PFSK-1 (cell line): ENCODE data around the gene FHL3.

Experiments
- FOXP2 ChIP-seq: optimal IDR thresholded peaks from 2 replicates; pipeline ENCODE3; 2011; ENCODE audit warnings: borderline replicate concordance, control low read depth, inconsistent platforms; ENCODE audit not compliant: insufficient read depth; ENCODE audit errors: extremely low read length, extremely low read depth
- POLR2AphosphoS5 ChIP-seq: IDR thresholded peaks from 2 replicates; pipeline ENCODE4 v1.6.1; 2012; ENCODE audit warnings: low read depth, mild to moderate bottlenecking, control low read depth, low read length, moderate library complexity
- SIN3A ChIP-seq: IDR thresholded peaks from 2 replicates; pipeline ENCODE4 v1.6.1; 2012; ENCODE audit warnings: mild to moderate bottlenecking, low read length, moderate library complexity, borderline replicate concordance; ENCODE audit not compliant: insufficient read depth
- TAF1 ChIP-seq: IDR thresholded peaks from 2 replicates; pipeline ENCODE4 v1.6.1; 2012; ENCODE audit warnings: low read length, control low read depth, borderline replicate concordance; ENCODE audit not compliant: insufficient read depth
- TF ChIP-seq, protein P1 (sequence below), 2 experiments: IDR thresholded peaks; 2 replicates each; pipeline versions ENCODE4 v1.6.1 to v1.8.0; 2011 to 2012; ENCODE audit warnings: low read depth in 2 of 2, low read length in 2 of 2, control low read depth in 1 of 2, inconsistent platforms in 1 of 2, mild to moderate bottlenecking in 1 of 2, moderate library complexity in 1 of 2; ENCODE audit not compliant: insufficient read depth in 1 of 2

Gene FHL3

DNA sequence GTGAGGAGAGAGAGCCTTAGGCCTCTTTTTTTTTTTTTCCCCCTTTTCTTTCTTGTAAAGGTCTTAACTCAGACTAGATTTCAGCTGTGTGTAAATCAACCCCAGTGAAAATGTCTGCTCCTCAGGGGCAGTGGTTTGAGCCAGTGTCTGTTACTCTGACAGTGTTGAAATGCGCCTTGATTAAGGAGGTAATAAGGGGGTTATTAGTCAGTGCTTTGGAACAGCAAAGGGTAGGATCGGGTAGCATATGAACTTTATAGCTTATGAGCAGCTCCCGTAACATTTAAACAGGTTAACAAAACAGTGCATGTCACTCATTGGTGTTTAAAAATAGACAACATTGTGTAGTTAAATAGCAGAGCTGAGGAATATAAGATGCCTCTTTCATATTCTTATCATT, 17.5 kb upstream of the FHL3 start:
- TF ChIP-seq, protein P1, sequence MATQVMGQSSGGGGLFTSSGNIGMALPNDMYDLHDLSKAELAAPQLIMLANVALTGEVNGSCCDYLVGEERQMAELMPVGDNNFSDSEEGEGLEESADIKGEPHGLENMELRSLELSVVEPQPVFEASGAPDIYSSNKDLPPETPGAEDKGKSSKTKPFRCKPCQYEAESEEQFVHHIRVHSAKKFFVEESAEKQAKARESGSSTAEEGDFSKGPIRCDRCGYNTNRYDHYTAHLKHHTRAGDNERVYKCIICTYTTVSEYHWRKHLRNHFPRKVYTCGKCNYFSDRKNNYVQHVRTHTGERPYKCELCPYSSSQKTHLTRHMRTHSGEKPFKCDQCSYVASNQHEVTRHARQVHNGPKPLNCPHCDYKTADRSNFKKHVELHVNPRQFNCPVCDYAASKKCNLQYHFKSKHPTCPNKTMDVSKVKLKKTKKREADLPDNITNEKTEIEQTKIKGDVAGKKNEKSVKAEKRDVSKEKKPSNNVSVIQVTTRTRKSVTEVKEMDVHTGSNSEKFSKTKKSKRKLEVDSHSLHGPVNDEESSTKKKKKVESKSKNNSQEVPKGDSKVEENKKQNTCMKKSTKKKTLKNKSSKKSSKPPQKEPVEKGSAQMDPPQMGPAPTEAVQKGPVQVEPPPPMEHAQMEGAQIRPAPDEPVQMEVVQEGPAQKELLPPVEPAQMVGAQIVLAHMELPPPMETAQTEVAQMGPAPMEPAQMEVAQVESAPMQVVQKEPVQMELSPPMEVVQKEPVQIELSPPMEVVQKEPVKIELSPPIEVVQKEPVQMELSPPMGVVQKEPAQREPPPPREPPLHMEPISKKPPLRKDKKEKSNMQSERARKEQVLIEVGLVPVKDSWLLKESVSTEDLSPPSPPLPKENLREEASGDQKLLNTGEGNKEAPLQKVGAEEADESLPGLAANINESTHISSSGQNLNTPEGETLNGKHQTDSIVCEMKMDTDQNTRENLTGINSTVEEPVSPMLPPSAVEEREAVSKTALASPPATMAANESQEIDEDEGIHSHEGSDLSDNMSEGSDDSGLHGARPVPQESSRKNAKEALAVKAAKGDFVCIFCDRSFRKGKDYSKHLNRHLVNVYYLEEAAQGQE (IDR thresholded peaks at IDR 0.05; ENCODE audit: insufficient read depth in 1 of 2, low read depth in 2 of 2, low read length in 2 of 2): no peak
- TF ChIP-seq TAF1: no peak
- TF ChIP-seq FOXP2: no peak
- no peak for TF ChIP-seq SIN3A
- TF ChIP-seq POLR2AphosphoS5: no peak

DNA sequence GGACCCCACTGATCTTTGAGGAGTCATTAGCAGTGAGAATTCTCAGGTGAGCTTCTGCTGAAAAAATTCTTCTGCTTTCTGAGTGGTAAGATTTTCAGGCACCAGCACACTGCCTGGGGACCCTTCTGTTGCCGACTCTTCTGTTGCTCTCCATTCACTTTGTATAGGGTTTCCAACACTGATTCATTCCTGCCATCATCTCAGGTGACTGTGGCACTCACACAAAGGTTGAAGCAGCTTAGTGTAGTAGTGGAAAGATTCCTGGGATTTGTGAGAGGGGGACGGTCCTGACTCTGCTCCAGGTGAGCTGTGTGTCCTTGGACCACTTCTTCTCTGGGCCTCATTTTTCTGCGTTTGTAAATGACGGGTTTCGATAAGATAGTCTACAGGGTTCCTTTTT, 16.7 kb upstream of the FHL3 start:
- no peak for TF ChIP-seq SIN3A
- no peak for TF ChIP-seq FOXP2
- TF ChIP-seq, protein P1 (IDR thresholded peaks at IDR 0.05; ENCODE audit: insufficient read depth in 1 of 2, low read depth in 2 of 2, low read length in 2 of 2): no peak

DNA sequence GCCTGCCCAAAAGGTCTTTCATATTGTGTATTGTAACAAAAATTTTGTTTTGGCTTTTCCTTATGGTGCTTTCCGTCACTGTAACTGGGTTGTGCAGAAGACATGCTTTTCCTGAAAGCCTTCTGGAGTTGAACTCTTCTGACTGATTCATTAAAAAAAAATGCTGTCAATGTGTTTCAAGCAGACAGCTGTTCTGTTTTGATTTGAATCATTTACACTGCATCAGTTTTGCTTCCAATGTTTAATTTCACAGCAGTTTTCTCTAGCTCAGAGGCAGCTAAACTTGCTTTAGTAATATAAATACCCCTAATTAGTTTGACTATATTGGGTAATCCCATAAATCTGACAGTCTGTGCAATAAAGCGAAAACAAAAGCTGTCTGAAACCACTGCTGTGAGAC, 15.1 kb upstream of the FHL3 start:
- TF ChIP-seq POLR2AphosphoS5: no peak
- TF ChIP-seq FOXP2: no peak
- no peak for TF ChIP-seq TAF1
- TF ChIP-seq, protein P1 (IDR thresholded peaks at IDR 0.05; ENCODE audit: insufficient read depth in 1 of 2, low read depth in 2 of 2, low read length in 2 of 2): no peak
- no peak for TF ChIP-seq SIN3A

DNA sequence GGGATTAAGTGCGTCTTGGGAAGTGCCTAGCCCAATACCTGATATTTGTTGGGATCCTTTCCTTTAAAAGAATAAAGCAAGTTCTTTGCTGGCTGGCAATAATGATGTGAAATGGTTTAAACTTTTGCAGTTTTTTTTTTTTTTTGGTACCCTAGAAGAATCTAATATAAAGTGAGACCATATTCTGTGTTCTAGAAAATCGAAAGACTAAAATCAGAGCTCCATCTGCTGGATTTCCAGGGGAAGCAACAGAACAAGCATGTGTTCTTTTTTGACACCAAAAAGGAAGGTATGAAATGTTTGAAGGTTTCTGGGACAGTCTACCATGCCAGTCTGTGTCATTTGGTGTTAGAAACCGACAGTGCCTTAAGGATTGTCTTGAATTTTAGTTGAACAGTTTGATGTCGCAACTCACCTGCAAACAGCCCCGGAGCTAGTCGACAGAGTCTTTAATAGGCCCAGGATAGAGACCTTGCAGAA, 13.6 kb upstream of the FHL3 start:
- TF ChIP-seq, protein P1 (IDR thresholded peaks at IDR 0.05; ENCODE audit: insufficient read depth in 1 of 2, low read depth in 2 of 2, low read length in 2 of 2): no peak
- no peak for TF ChIP-seq FOXP2
- TF ChIP-seq POLR2AphosphoS5: no peak
- no peak for TF ChIP-seq SIN3A
- no peak for TF ChIP-seq TAF1
